HTR-8/SVneo (cell line): ENCODE data around the gene TPCN2.
"Not testable (repeated sequence)": the region's sequence is repeated elsewhere in the genome, so short reads cannot be mapped to it uniquely, and the experiment has no call there.

Source experiments
- DNase-seq: peaks from one replicate; pipeline ENCODE4 v3.0.0; 2011; ENCODE audit warnings: low spot score, mixed read lengths; ENCODE audit not compliant: insufficient read length
- FAIRE-seq: peaks from 2 replicates; lab custom pipeline; 2011; peaks lifted over from hg19 to GRCh38; lab: Jason Lieb, UNC

The TPCN2 gene

DNA sequence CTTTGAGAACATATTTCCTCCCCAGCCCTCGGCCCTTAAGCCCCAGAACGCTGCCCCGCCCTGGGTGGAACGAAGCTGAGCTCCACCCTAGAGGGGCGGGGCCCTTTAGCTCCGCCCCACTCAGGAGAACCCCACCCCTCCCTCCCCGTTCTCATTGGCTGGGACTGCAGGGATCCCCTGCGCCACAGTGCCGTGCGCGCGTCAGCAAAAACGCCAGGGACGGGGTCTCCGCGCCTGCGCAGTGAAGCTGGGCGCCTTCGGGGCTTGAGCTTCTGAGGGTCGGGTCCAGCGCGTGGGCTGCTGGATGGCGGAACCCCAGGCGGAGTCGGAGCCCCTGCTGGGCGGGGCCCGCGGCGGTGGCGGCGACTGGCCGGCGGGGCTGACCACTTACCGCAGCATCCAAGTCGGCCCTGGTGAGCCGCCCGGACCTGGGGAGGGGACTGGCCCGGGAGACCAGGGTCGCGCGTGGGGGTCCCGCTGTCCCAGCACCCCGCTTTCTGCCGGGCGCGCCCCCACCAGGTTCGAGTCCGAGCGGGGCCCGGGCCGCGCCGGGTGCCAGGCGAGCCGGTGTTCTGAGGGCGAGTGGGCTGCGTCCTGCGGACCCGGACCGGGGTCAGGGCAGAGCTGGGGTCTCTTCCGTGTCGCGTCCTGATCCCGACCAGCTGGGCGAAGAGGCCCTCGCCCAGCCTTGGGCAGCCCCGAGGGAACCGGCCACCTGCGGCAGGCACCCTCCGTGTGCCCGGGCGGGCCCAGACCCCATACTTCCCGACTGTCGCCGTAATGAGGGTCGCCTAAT lies at the start of gene TPCN2:
TSS of gene TPCN2 (plus strand) at position 239 of the 796 bp plus-strand sequence. CDS start at position 305, 66 bp downstream.
- DNase-seq (peak; percentile 100), FAIRE-seq (peak; percentile 89)

GRCh38 chr11:68999093-68999747 lies 49.5 kb upstream of the TPCN2 start:
- FAIRE-seq (no peak), DNase-seq (no peak)

- FAIRE-seq: not testable (repeated sequence)
These were observed 48.9 kb upstream of the TPCN2 start for GRCh38 chr11:68999748-69000355.

DNA sequence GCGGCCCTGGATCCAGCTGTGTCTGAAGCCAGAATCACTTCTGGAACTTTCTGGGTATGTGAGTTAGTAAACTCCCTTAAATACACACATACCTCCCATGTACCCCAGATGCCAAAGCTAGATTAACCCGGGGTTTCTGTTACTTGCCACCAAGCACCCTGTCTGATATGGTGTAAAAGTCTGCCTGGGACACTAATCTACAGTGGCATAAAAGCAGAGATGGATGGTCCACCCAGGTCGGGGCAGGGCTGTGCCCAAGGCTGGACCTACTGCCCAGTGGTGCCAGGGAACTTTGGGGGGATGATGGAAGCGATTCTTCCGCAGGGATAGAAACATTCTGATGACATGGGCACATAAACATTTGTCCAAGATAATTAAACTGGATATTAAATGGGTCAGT lies 48.3 kb upstream of the TPCN2 start:
- FAIRE-seq: no peak

More at GRCh38 chr11:68999748-69000355, 48.9 kb upstream of the TPCN2 start:
- not testable (repeated sequence) for DNase-seq

DNA sequence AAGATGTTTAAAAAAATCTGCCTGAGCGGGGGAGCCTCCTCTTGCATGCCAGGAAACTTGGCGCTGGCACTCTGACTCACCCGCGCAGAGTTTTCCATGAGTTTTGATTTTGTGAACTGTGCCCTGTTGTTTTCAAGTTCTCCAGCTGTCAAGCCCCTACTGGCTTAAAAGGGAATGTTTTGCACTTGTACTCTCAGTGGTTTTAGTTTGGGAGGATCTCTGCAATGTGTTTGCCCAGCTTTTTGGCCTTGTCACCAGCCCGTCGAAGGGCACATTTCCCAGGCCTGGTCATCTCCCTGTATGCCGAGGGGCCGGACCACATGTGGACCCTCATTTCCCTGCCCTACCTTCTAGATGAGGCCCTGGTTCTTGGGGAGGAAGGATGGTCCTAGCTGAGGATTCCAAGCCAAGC lies 47.9 kb upstream of the TPCN2 start:
- DNase-seq (peak; percentile 60), FAIRE-seq (no peak)

More for the DNA sequence above, 48.3 kb upstream of the TPCN2 start:
- no peak for DNase-seq

DNA sequence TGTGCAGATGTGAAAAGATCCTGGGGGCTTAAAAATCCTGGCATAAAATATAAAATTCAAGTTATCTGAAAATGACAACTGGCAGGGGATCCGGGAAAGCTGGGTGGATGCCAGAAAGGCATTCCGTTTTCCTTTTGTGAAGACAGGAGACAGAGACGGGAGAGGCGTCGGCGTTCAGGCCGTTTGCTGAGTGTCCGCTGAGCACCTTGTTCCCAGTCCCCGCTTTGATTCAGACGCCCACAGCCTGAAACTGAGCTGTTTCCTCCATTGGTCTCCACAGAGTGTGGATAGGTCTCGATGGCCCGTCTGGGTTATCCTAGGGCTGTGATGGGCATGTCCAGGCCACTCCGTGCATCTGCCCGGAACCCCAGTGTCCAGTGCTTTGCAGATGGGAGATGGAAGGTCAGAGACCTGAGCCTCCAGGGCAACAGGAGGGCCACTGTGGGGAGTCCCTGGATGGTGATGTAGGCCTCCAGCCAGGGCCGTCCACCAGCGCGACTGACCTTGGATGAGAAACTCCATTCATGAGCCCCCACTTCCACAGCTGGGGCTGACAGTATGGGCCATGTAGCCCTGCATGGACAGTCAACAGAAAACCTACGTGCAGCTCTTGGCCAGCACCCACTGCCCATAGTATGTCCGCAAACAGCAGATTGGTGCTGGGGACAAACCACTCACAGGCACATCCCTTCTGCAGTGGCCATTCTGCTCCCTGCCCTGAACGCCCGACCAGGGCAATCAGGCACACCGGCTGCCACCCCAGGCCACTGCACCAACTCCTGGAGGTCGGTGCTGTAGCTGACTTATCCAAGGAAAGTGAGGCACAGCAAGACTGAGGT lies 47.3 kb upstream of the TPCN2 start:
- DNase-seq (no peak), FAIRE-seq (no peak)

DNA sequence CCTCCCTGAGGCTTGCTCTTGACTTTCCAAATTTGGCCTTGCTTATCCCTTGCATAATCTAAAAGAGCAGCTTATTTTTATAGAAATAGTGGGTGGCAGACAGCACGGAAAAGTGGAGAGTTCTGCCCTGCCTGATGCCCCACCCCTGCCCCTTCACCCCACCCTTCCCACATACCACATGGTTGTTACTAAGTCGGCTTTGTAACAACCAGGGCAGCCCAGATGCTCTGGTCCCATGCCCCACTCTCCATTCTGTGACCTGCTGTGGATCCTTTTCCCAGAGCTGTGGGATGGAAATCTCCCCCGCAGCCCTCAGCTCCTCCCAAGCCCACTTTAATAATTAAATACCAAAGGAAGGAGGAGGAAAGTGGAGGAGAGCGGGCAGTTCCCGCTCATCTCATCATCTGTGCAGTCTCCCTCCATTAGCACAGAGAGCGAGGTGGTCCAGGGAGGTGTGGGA lies 46.6 kb upstream of the TPCN2 start:
- FAIRE-seq (no peak), DNase-seq (no peak)

DNA sequence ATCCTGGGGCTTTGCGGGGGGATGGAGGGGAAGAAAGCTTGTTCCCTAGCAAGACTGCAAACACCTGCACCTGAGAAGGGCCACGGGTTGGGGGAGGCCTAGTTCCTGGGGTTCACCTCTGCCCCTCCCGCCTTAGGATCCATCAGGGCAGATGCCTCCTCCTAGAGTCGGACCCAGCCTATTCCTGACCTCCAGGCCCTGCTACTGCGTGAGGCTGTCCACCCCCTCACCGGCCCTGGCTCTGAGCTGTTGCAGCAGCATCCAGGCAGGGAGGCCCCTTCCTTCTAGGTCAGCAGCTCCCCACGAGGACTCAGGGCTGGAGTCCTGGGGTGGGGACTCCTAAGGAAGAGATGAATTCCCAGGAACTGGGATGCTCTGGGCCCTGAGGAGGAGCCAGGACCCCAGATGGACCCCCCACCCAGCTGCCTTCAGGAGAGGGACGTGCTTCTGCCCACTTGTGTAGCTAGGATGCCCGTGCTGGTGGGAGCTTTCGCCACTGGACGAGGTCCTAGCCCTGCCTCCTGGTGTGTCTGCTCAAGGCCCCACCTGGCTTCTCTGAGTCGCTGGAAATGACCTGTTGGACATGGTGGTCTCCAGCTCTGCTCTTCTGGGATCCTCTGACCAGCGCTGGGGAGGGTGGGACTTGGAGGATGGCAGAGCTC lies 46.0 kb upstream of the TPCN2 start:
- FAIRE-seq: no peak
- no peak for DNase-seq

DNA sequence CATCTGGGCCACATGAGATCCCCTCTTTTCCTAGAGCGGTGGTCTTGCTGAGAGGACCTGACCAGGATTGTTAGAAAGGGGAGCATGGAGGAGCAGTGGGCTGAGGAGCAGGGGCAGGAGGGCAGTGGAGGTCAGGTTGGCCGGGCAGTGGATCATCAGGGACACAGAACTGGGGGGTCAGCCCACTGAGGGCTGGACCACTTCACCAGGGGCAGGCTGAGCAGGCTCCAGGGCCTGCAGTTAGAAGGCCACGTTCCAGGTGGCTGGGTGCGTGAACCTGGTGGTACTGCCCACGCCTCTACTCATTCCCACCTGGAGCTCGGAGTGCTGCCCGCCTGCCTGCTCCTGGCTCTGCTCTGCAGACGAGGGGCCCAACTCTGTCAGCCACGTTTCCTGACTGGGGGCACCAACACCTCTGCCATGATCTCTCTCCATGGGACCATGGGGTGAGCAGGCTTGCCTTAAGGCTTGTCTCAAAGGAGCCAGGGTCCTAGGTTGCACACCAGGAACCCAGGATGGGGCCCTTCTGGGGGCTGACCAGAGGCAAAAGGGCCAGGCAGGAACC lies 45.3 kb upstream of the TPCN2 start:
- FAIRE-seq: no peak

GRCh38 chr11:69003866-69004367 lies 44.8 kb upstream of the TPCN2 start:
- FAIRE-seq: no peak

More for the DNA sequence above, 45.3 kb upstream of the TPCN2 start:
- no peak for DNase-seq

GRCh38 chr11:69004411-69005182 lies 44.1 kb upstream of the TPCN2 start:
- no peak for FAIRE-seq
- DNase-seq: no peak

More at GRCh38 chr11:69003866-69004367, 44.8 kb upstream of the TPCN2 start:
- DNase-seq: no peak

GRCh38 chr11:69005183-69005630 lies 43.5 kb upstream of the TPCN2 start:
- DNase-seq (no peak), FAIRE-seq (no peak)

DNA sequence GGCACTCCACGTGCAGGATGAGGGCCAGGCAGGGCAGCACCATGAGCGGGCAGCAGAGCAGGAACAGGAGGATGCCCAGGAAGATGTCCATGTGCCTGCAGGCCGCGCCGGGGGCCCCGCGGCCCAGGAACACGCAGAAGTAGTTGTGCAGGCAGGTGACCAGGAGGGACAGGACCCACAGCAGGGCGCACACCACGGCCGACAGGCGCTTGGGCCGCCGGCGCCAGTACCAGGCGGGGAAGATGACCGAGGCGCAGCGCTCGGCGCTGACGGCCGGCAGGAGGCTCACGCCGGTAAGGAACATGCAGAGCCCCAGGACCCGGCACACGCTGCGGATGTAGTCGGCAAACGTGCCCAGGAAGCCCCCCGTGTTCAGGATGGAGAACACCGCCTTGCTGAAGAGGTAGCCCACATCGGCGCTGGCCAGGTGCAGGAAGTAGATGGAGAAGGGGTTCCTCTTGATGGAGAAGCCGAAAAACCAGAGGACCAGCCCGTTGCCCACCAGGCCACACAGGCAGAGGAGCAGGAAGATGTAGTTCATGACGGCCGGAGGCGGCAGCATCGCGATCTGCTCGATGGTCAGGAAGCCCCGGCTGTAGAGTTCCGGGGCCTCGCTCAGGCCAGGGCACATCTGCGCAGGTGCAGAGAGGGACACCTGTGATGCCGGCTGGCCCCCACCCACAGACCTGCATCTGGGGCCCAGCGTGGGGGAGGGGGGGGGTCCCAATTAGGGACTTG lies 42.9 kb upstream of the TPCN2 start:
- FAIRE-seq: no peak
- no peak for DNase-seq

- FAIRE-seq (no peak), DNase-seq (no peak)
These were observed 41.9 kb upstream of the TPCN2 start for GRCh38 chr11:69006816-69007215.

GRCh38 chr11:69007975-69008381 lies 40.8 kb upstream of the TPCN2 start:
- FAIRE-seq: peak; percentile 46
- no peak for DNase-seq

GRCh38 chr11:69008737-69009440 lies 39.8 kb upstream of the TPCN2 start:
- DNase-seq: peak; percentile 98
- FAIRE-seq: peak; percentile 96
